HG03575 (cell line): ENCODE data around the gene ZNF670.
"Not testable (repeated sequence)": the region's sequence is repeated elsewhere in the genome, so short reads cannot be mapped to it uniquely, and the experiment has no call there.

ENCODE experiments used
- ATAC-seq: cut with Tn5 transposase; IDR thresholded peaks from one replicate; pipeline ENCODE4 v1.9.1; 2021; ENCODE audit not compliant: unreplicated experiment, insufficient number of reproducible peaks, low FRiP score; ENCODE audit errors: extremely low read depth

The ZNF670 gene

DNA sequence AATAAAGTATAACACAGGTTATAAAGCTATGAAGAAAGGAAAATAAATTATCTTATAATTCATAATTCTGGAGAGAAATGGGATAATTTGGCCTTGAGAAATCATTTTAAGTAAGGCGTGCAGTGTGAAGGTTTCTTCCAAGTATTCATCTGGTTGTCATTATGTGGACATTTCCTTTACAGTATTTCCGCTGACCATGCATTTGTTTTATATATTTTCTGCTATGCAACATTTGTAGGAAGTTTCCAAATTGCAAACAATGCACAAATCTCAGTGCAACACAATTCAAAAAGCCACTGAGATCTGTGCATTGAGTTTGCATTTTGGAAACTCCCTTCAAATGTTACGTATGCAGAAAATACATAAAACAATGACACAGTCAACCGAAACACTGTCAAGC lies 17.8 kb downstream of the ZNF670 start:
- ATAC-seq, result no peak

DNA sequence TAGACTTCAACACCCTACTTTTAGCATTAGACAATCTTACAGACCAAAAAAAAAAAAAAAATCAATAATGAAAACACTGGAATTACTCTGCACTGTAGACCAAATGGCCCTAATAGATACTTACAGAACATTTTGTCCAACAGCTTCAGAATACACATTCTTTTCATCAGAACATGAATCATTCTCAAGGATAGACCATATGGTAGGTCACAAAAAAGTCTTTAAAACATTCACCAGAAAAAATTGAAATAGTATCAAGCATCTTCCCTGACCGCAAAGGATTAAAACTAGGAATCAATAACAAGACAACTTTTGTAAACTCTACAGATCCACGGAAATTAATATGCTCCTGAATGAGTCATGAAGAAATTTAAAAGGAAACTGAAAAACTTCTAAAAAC lies 22.5 kb downstream of the ZNF670 start:
- no peak for ATAC-seq

DNA sequence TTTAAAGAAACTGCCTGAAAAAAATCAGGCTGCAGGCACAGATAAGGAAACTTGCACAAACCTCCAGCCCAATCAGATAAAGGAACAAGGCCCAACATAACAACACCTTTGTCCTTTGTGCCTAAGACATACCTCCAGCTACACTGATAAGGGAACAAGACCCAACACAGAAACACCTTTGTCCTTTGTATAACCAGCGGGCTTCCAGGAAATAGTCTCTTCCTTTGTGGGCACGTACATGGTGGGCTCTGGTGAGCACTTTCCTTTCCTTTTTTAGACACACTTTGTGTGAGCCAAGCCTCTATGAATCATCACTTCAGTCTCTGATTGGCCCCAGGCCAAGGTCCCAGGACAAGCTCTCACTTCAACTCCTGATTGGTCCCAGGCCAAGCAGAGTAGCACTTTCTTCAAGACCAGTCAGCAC lies 23.6 kb downstream of the ZNF670 start:
- ATAC-seq, result no peak

DNA sequence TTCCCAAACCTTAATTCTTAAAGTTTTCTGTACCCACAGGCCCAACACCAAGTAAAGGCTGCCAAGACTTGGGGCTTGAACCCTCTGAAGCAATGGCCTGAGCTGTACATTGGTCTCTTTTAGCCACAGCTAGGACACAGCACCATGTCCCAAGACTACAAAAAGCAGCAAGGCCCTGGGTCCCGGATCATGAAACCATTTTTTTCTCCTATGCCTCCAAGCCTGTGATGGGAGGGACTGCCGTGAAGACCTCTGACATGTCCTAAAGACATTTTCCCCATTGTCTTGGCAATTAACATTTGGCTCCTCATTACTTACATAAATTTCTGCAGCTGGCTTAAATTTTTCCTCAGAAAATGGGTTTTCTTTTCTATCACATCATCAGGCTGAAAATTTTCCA lies 30.9 kb downstream of the ZNF670 start:
- ATAC-seq, result no peak

DNA sequence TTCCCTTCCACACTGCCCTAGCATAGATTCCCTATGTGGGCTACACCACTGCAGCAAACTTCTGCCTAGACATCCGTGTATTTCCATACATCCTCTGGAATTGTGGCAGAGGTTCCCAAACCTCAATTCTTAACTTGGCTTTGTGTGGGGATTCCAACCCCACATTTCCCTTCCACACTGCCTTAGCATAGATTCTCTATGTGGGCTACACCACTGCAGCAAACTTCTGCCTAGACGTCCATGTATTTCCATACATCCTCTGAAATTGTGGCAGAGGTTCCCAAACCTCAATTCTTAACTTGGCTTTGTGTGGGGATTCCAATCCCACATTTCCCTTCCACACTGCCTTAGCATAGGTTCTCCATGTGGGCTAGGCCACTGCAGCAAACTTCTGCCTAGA lies 31.4 kb downstream of the ZNF670 start:
- ATAC-seq, result no peak

DNA sequence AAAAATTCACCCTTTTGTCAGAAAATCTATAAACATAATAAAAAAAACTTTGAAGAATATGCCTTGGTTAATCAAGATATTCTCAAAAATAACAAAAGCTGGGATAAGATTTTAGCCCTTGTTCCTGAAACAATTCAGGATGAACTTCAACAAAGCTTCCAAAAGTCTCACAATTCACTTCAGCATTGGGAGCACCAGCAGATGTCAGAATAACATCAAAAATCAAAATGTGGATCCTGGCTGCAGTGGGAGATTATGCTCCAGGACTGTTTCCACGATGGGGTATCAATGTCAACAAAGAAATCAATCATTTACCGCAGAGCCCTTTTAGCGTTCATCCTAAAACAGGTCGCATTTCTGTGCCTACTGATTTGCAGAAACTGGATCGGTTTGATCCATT lies 35.2 kb downstream of the ZNF670 start:
- no peak for ATAC-seq

DNA sequence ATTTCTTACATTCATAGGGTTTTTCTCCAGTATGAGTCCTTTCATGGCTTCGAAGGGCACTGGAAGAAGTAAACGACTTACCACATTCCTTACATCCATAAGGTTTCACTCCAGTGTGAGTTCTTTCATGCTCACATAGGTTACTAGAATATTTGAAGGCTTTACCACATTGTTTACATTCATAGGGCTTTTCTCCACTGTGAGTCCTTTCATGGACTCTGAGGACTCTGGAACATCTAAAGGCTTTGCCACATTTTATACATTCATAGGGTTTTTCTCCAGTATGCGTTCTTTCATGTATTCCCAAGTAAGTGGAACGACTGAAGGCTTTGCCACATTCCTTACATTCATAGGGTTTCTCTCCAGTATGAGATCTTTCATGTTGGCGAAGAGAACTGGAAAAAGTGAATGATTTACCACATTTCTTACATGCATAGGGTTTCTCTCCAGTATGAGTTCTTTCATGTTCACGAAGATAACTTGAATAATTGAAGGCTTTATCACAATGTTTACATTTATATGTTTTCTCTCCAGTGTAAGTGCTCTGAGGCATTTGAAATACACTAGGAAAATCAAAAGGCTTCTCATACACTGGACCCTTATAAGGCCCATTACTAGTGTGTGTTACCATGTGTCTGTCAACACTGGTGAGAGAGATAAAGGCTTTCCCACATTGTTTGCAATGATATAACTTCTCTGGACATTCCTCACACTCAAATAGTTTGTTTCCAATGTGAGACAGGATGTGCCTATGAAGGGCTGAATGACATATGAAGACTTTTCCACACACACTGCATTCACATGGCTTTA lies 40.9 kb downstream of the ZNF670 start:
- no peak for ATAC-seq

DNA sequence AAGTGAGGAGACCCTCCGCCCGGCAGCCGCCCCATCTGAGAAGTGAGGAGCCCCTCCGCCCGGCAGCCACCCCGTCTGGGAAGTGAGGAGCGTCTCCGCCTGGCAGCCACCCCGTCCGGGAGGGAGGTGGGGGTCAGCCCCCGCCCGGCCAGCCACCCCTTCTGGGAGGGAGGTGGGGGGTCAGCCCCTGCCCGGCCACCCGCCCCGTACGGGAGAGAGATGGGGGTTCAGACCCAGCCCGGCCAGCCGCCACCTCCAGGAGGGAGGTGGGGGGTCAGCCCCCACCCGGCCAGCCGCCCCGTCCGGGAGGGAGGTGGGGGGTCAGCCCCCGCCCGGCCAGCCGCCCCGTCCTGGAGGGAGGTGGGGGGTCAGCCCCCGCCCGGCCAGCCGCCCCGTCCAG lies 46.3 kb downstream of the ZNF670 start:
- not testable (repeated sequence) for ATAC-seq
